Fibroblast of villous mesenchyme (primary cell): ENCODE measurements around the gene ATXN7L3. TPM values are rescaled to one million over a fixed set of nuclear protein-coding genes. Genes with fewer than 3 reads are reported as not detected.

ENCODE experiments used
- DNase-seq: peaks from one replicate; pipeline ENCODE4 v3.0.0-alpha.2; 2010; ENCODE audit warnings: low read depth
- H3K4me3 ChIP-seq: 2 replicates; pipeline ENCODE4 v1.5.1; 2011; ENCODE audit warnings: low read depth, mild to moderate bottlenecking, low read length
- total RNA-seq: library from RNA; depleted of rRNA; stranded (reverse); fragments of >200 nt; gene quantifications from 2 replicates; pipeline ENCODE4 v1.2.3, GENCODE V29; 2012
- TF ChIP-seq, protein P1 (sequence below): IDR thresholded peaks from 2 replicates; pipeline ENCODE4 v1.5.1; 2012; ENCODE audit warnings: low read depth, mild to moderate bottlenecking, low read length; ENCODE audit not compliant: insufficient read depth

The ATXN7L3 gene
- total RNA-seq, 1 donor: 43.6 TPM

DNA sequence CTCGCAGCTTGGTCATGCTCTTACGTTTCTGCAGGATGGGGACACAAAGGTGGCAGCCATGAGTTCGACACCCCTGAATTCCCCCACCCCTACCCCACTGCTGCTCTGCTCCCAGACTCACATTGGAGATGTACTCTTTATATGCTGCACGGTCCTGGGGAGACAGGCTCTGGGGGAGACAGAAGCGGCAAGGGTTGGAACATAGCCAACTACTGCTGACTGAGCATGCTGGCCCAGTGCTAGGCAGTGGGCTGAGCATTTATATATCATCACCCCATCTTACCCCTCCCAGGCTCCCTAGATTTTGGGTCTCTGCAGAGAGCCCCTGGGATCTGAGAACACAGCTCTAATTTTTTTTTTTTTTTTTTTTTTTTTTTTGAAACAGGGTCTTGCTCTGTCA is 8.1 kb upstream of the ATXN7L3 start:
- TF ChIP-seq, protein P1, sequence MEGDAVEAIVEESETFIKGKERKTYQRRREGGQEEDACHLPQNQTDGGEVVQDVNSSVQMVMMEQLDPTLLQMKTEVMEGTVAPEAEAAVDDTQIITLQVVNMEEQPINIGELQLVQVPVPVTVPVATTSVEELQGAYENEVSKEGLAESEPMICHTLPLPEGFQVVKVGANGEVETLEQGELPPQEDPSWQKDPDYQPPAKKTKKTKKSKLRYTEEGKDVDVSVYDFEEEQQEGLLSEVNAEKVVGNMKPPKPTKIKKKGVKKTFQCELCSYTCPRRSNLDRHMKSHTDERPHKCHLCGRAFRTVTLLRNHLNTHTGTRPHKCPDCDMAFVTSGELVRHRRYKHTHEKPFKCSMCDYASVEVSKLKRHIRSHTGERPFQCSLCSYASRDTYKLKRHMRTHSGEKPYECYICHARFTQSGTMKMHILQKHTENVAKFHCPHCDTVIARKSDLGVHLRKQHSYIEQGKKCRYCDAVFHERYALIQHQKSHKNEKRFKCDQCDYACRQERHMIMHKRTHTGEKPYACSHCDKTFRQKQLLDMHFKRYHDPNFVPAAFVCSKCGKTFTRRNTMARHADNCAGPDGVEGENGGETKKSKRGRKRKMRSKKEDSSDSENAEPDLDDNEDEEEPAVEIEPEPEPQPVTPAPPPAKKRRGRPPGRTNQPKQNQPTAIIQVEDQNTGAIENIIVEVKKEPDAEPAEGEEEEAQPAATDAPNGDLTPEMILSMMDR: no peak
- DNase-seq: no peak
- no peak overlapping the region for H3K4me3 ChIP-seq

DNA sequence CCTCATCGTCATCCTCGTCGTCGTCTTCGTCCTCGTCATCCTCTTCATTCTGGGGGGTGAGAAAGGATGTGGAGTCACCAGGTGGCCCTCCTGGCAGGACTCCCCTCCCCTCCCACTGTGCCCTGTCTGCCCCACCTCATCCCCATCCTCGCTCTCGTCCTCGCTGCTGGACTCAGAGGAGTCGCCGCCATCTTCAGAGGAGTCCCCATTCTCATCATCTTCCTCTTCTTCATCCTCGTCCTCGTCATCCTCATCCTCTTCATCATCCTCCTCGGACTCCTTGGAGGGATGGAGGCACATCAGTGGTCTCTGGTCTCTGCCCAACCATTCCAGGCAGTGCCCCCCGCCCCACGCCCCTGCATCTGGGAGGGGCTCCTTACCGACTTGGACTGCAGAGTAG is 7.6 kb upstream of the ATXN7L3 start:
- DNase-seq: no peak
- TF ChIP-seq, protein P1: no peak
- H3K4me3 ChIP-seq: no peak overlapping the region

DNA sequence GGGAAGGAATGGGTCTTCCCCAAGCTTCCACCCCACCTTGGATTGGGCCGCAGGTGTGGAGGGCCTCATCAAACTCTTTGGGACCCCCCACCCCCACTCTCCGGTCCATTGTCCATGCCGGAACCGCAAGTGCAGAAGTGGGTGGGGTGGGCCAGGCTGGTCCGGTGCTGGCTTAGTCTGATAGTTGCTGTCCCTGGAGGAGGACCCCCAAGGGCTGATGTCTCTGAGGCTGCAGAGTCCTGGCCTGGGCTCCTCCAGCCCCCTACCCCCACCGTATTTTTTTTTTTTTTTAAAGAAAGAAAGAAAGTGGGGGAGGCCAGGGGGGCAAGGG is 7.1 kb upstream of the ATXN7L3 start:
- no peak overlapping the region for H3K4me3 ChIP-seq
- DNase-seq: no peak
- TF ChIP-seq, protein P1: no peak

DNA sequence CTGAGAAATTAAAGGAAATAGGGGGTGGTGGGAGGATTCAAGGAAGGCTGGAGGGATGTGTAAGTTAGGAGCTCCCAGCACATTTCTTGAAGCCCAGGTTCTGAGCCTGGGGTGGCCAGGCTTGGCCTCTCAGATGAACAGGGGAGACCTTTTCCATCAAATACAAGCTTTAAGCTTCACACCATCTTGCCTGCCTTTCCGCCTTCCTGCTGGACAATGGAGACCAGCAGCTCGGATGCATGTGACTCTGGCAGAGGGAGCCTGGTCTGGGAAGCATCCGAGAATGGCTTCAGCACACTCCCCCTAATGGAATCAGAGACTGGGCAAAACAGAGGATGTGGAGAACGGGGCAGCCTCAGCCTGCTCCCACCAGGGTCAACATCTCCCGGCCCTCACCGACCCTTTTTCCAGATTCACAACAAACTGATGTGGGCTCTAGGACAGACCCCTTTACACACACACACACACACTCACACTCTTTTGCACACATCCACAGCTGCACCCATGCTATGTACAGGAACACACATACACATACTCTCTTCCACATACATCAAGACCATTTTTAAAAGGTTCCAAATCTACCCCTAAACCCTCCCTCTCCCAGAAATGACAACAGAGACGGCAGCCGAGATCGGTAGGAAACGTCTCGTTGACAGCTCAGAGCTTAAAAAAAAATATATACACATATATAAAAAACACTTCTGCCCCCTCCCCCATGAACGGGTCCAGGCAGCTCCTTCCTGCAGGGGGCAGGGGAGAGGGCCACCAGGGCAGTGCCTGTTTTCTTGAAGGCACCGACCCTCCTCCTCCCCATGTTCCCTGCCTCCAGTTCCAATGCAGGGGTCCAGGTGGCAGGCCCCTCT is 6.5 kb upstream of the ATXN7L3 start:
- H3K4me3 ChIP-seq: no peak overlapping the region
- no peak for DNase-seq
- TF ChIP-seq, protein P1: peak; percentile 31

DNA sequence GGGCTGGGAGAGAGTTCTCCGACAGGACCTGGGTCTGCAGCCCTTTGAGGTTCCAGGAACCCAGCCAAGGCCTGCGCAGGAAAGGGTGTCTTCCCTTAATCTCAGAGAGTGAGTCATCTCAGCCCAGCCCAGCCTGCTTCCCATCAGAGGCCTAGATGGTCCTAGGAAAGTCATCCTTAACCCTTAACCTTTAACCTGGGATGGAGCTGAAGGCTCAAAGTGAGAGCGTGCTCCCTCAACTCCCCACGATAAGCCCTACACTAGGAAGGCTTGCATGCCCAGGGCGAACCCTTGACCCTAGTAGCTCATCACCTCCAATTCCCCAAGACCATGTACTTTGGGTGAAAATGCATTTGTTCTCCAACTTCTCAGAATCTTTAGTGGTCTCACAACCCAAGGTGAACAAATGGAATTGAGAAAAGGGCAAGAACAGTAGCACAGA is 4.8 kb upstream of the ATXN7L3 start:
- TF ChIP-seq, protein P1: no peak
- H3K4me3 ChIP-seq: no peak overlapping the region
- peak; percentile 87 for DNase-seq

DNA sequence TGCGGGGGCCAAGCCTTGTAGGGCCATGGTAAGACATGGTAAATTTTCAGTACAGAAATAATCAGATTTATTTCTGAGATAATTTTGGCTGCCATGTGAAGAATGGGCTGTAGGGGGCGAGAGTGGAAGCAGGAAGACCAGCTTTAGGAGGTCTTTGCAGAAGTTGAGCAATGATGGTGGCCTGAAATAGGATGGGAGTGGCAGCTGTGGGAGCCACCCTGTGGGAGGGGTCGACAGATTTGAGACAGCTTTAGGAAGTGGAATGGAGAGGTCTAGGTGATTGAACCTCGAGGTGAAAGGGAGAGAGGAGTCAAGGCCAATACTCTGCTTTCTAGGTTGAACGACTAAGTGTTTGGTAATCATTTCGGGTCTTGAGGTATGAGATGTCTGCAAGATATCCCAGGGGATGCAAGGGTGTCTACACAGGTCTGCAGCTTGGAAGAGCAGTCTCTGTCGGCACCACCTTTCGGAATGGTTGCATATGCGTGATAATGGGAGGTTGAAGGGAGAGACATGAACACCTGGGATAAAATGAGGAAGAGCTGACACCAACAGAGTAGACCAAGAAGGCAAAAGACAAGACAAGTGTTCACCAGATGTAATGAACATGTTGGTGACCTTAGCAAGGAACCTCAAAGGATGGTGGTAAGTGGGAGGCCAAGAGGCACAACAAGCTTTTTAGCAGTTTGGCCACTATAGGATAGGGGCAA is 4.2 kb upstream of the ATXN7L3 start:
- no peak overlapping the region for H3K4me3 ChIP-seq
- peak; percentile 64 for DNase-seq
- TF ChIP-seq, protein P1: peak; percentile 71

DNA sequence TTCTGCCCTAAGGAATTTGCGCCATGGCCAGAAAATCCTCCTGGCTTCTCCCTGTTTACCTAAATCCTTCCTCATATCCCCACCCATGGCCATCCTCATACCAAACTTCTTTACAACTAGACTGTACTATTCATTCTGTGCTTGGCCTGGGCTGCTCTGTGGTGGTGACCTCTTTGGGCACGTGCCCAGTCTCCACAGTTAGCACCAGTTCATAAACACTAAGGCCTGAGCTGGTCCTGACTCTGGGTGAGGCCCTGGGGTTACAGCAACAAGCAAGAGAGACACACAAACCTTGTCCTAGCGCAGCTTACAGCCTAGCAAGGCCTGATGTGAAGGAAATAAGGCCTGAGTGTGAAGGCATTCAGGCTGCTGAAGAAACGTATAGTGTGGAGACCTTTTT is 3.1 kb upstream of the ATXN7L3 start:
- DNase-seq: peak; percentile 45
- TF ChIP-seq, protein P1: no peak

More for the DNA sequence above, 3.1 kb upstream of the ATXN7L3 start:
- no peak overlapping the region for H3K4me3 ChIP-seq
